Anterior cingulate cortex (tissue), 58 donors: ENCODE results near the gene TNFRSF6B.
"Not testable (repeated sequence)": the region's sequence is repeated elsewhere in the genome, so short reads cannot be mapped to it uniquely, and the experiment has no call there.

Experiments used
- DNase-seq, 58 donors: peaks; one replicate each; lab custom pipeline; 2025; lab: John Stamatoyannopoulos, UW

The TNFRSF6B gene

GRCh38 chr20:63696628-63697356, at the start of gene TNFRSF6B:
Gene TNFRSF6B (plus strand): TSS chr20:63696652. CDS start chr20:63696768, 116 bp downstream.
- DNase-seq: no peak

- no peak for DNase-seq
These were observed 48.3 kb upstream of the TNFRSF6B start for GRCh38 chr20:63648190-63648589.

GRCh38 chr20:63648895-63649589, 47.4 kb upstream of the TNFRSF6B start:
- DNase-seq: no peak

- not testable (repeated sequence) for DNase-seq
These were observed 46.0 kb upstream of the TNFRSF6B start for GRCh38 chr20:63650486-63650885.

GRCh38 chr20:63651942-63652191, 44.6 kb upstream of the TNFRSF6B start:
- DNase-seq: peak in 1 of 58 donors; percentile 40

GRCh38 chr20:63652192-63652980, 44.1 kb upstream of the TNFRSF6B start:
- DNase-seq: no peak

GRCh38 chr20:63653041-63653973, 43.1 kb upstream of the TNFRSF6B start, which contains the start of gene STMN3:
Gene STMN3 (minus strand): TSS chr20:63653424. CDS start chr20:63653345, 79 bp downstream.
- DNase-seq: peak in 56 of 58 donors; percentile 35 to 94 (median 80)

- DNase-seq: no peak
These were observed 42.3 kb upstream of the TNFRSF6B start for GRCh38 chr20:63653974-63654668.

- no peak for DNase-seq
These were observed 41.2 kb upstream of the TNFRSF6B start for GRCh38 chr20:63655249-63655648.

- no peak for DNase-seq
These were observed 40.0 kb upstream of the TNFRSF6B start for GRCh38 chr20:63656451-63656850.

- peak in 4 of 58 donors; percentile 17 to 61 (median 38) for DNase-seq
These were observed 39.1 kb upstream of the TNFRSF6B start for GRCh38 chr20:63657260-63657936.

GRCh38 chr20:63657937-63658748, 38.3 kb upstream of the TNFRSF6B start, which contains the start of gene RTEL1:
Gene RTEL1 (plus strand): TSS chr20:63658312. CDS start chr20:63659403, 1,091 bp downstream.
- peak; percentile 58 to 98 (median 92) for DNase-seq

GRCh38 chr20:63658749-63659187, 37.7 kb upstream of the TNFRSF6B start:
- DNase-seq: peak in 3 of 58 donors; percentile 63 to 76 (median 71)

- DNase-seq: no peak
These were observed 37.1 kb upstream of the TNFRSF6B start for GRCh38 chr20:63659370-63659769.

- DNase-seq: not testable (repeated sequence)
These were observed 36.3 kb upstream of the TNFRSF6B start for GRCh38 chr20:63660174-63660573.

GRCh38 chr20:63660622-63661021, 35.8 kb upstream of the TNFRSF6B start:
- DNase-seq: no peak

- no peak for DNase-seq
These were observed 35.3 kb upstream of the TNFRSF6B start for GRCh38 chr20:63661108-63661507.
